HG03460 (cell line): ENCODE results near the gene JPH3.

ENCODE experiments used
- ATAC-seq: cut with Tn5 transposase; IDR thresholded peaks from one replicate; pipeline ENCODE4 v1.9.1; 2021; ENCODE audit not compliant: unreplicated experiment

Gene JPH3

DNA sequence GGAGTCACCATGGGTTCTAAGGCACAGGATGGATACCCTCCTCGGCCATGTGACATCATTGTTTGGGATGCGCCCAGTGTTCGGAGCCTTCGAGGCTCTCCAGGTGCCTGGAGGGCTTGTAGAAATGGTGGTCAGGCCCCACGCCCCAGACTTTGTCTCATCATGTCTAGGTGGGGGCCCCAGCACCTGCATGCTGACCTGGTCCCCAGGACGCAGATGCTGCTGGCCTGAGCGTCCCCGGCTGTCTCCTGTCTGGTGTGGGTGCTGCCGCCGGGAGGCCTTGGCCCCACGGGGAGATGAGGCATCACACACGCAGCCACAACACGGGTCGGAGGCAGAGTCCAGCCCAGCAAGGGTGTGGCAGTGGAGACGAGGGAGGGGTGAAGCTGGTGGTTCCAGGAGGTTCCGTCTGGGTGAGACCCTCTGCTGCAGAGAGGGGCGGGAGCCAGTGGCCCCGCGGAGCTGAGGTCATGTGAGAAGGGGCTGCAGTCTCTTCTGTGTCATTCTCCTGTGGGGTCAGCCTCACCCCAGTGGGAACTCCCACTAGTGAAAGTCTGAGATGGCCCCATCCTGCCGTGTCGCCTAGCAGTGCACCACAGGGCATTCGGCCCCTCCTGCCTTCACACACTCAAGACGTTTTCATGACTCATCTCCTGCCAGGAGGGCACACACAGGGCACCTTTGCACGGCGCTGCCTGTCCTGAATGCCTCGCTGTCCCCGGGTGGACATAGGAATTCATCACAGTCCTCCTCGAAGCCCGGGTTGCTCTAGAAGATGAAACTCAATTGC lies 46.6 kb downstream of the JPH3 start:
- ATAC-seq: no peak

GRCh38 chr16:87652386-87652785 lies 50.1 kb downstream of the JPH3 start:
- no peak for ATAC-seq

DNA sequence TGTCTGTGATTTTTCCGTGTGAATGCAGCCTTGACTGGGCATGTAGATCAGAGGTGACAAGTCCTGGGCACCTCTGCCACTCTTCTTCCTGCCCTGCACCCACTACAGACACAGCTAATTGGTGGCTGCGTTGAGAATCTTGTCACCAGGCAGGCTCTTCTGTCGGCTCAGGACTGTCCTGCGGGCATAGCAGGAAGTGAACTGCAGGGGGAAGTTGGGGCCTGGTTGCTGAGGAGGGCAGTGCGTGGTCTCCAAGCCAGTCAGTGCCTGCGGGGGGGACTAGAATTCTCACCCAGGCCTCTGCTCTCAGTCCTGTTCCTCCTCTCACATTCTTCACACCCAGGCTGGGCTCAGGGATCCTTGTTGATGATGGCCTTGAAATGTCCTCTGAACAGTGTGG lies 50.5 kb downstream of the JPH3 start:
- ATAC-seq: no peak

GRCh38 chr16:87653234-87653633 lies 50.9 kb downstream of the JPH3 start:
- ATAC-seq: no peak

DNA sequence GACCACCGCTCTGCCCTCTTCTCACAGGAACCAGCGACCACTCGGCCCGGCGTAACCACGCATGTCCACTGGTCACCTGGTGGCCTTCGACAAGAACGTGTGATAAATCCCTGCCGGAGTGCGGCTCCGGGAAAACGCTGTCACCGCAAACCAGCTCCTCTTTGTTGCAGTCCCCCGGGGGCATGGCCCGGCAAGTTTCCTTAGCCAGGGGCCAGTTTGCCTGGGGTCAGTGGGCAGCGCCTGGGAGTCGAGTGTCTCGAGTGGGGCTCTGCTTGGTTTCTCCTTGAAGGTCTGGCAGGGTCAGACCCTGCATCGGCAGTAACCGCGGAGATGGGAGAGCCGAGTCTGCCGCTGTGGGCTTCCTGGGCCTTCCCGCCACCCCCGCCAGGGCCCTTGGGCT lies 52.5 kb downstream of the JPH3 start:
- ATAC-seq: no peak

GRCh38 chr16:87656328-87656727 lies 54.0 kb downstream of the JPH3 start:
- no peak for ATAC-seq

- ATAC-seq: no peak
These were observed 55.4 kb downstream of the JPH3 start for GRCh38 chr16:87657621-87658192.

GRCh38 chr16:87658564-87659225 lies 56.4 kb downstream of the JPH3 start:
- no peak for ATAC-seq

DNA sequence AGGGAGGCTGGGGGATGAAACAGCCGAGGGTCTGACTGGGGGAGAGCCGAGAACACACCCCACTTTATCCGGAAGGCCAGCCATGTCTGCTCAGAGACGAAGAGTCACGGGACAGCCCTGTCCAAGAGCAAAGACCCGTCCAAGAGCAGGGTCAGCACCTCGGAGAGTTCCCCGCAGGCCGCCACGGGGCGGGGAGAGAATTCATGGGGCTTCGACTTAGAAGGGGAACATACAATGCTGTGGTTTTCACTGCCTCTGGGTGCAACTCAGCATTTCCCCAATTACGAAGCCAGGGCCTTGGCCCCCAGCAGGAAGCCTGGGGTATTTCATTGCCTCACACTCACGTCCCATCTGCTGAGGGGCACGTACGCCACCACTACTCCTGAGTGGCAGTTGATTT lies 59.3 kb downstream of the JPH3 start:
- no peak for ATAC-seq

GRCh38 chr16:87662254-87663204 lies 60.2 kb downstream of the JPH3 start:
- ATAC-seq: no peak

DNA sequence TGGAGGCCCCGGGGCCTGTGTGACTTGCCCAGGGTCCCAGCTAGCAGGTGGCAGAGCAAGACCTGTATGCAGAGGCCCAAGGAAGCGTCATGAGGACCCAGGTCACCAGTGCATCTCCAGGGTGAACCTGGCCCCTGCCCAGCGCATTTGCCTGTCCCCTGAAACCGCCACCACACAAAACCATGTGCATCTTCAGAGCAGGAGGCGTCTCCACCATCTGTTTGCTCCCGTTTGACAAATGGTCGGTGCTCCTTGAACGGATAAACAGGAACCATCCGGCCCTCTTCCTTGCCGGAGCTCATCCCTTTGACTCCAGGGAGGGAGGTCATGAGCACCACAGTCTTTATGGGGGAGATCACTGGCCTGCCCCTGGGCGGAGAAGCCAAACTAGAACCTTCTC lies 62.5 kb downstream of the JPH3 start:
- no peak for ATAC-seq

DNA sequence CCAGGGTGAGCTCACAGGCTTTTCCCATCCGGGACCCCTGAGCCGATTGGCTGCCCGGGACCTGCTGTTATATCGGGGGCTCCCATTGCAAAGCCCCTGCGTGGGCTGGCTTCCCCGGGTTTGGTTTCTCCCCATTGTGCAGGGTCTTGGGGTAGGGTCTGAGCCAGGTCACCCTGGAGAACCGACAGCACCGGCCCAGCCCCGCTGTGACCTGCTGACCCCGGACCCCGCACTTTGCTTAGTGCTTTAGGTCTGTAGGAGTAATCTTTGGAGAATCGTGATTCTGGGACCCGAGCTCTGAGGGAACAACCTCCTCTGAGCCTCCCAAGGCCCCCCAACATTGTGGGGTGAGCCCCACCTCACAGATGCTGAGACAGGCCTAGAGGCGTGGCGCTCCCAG lies 62.9 kb downstream of the JPH3 start:
- ATAC-seq: no peak

GRCh38 chr16:87666919-87667318 lies 64.6 kb downstream of the JPH3 start:
- ATAC-seq: no peak

DNA sequence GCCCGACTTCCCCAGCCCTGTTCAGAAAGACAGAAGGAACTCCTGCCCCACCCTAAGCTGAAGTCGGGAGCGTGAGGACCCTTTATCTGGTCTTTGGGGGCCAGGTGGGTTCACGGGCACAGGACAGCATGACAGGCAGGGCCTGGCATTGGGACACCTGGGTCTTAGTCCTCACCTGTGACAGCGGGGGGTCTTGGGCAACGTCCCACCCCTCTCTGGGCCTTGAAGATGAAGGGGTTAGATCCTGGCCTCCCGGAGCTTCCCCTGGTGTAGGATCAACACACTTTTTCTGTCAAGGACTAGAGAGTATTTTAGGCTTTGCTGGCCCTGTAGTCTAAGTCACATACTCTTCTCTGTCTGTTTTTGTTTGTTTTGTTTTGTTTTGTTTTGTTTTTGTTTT lies 65.1 kb downstream of the JPH3 start:
- no peak for ATAC-seq

GRCh38 chr16:87667946-87668345 lies 65.6 kb downstream of the JPH3 start:
- no peak for ATAC-seq

DNA sequence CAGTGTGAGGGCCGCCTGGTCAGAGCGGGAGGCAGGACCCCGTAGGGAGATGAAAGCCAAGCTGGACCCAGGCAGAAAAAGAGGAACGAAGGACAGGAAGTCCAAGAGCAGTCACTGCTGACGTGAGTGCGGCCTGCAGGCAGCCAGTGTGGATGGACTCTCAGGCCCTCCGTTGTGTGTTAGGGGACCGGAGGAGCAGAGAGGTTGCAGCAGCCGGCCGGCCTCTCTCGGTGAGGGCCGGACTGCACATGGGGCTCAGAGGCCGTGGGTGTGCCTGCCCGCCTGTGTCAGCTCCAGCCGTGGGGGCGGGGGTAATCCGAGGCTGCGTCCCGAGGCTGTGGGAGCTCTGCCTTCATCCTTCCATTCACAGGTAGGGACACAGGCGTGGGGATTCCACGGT lies 67.4 kb downstream of the JPH3 start:
- no peak for ATAC-seq

DNA sequence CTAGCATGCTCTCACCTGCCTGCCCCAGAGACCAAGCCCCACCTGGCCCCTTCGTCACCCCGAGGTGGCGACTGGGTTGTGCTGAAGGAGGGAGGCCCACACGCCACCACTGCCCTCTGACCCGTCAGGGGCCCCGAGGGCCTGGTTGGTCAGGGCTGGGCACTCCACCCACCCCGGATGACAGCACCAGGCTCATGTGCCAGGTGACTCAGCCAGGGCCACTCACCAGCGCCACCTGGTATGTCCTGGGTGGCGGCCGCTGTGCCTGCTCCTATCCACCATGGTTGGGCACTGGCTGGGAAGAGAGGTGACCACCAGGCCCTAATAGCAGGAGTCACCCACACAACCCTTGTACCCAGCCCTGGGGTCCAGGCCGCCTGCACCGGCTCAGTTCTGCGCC lies 68.9 kb downstream of the JPH3 start:
- ATAC-seq: no peak

DNA sequence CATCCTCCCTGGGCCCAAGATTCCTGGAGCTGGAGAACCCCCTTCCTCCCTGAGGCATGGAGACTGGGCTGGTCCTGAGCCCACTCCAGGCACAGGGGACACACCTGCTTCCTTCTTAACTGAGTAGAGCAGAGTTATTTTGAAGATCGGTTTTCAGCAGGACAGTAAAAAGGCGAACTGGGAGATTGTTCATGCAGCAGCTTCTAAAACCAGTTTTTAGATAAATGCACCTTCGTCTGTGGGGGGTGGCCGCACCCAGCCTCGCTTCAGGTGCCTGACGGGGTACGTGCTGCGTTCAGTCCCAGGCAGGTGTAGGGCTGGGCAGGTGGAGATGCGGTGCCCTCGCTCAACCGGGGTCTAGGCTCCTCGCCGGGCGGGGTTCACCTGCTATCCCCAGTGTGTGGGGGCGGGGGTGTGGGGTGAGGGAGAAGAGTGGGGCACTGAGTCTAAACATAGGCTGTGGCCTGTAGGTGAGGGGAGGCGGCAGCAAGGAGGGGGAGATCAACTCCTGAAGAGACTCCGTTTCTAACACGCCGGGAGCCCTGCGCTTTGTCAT lies 69.5 kb downstream of the JPH3 start:
- no peak for ATAC-seq

DNA sequence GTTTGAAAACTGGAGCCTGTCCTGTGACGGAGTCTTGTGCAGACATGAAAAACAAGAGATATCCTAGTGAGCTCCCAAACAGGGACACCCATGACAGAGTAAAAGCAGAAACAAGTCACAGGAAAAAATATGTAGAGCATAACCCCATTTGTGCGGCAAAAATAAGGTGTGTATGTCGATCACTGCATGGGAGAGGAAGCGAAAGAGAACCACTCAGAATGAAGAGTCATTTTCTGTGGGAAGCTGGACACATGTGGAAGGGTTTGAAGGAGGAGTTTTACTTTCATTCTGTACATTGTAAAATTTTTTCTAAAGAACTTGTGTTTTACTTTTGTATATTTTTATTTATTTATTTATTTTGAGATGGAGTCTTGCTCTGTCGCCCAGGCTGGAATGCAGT lies 72.1 kb downstream of the JPH3 start:
- ATAC-seq: no peak

GRCh38 chr16:87675111-87675719 lies 72.9 kb downstream of the JPH3 start:
- ATAC-seq: no peak

- ATAC-seq: no peak
These were observed 75.5 kb downstream of the JPH3 start for GRCh38 chr16:87677830-87678229.
